ENCODE results near the gene NSUN4.
"Not testable (repeated sequence)": the region's sequence is repeated elsewhere in the genome, so short reads cannot be mapped to it uniquely, and the experiment has no call there.

The NSUN4 gene

GRCh38 chr1:46343351-46343695 is 2.7 kb downstream of the NSUN4 start:
- H3K36me3 ChIP-seq (ENCODE audit: insufficient read depth, insufficient read length, low read length), result peaks cover 64% of the 10 kb centered on the region
- H3K4me1 ChIP-seq (ENCODE audit: insufficient read depth, insufficient read length), result peaks cover 18% of the 10 kb centered on the region
- TF ChIP-seq ZNF274 (IDR thresholded peaks at IDR 0.05; ENCODE audit: low read depth, low read length), result no peak
- H3K9ac ChIP-seq (ENCODE audit: insufficient read length, low read depth), result no peak overlapping the region
- no peaks in the 10 kb centered on the region for H3K27me3 ChIP-seq (ENCODE audit: insufficient read depth, insufficient read length)
- no peak for DNase-seq (ENCODE audit: low read depth, low spot score)
- H3K9me3 ChIP-seq (ENCODE audit: insufficient read depth, low read length), result no peaks in the 10 kb centered on the region
- H3K4me3 ChIP-seq (ENCODE audit: insufficient read length, low read depth), result no peak overlapping the region

GRCh38 chr1:46343705-46344104 is 3.1 kb downstream of the NSUN4 start:
- Histone ChIP-seq H3K4me1 (ENCODE audit: insufficient read depth, insufficient read length) (peaks cover 18% of the 10 kb centered on the region), H3K4me3 (ENCODE audit: insufficient read length, low read depth) (no peak overlapping the region), H3K36me3 (ENCODE audit: insufficient read depth, insufficient read length, low read length) (peaks cover 68% of the 10 kb centered on the region), H3K27me3 (ENCODE audit: insufficient read depth, insufficient read length) (no peaks in the 10 kb centered on the region), H3K9me3 (ENCODE audit: insufficient read depth, low read length) (no peaks in the 10 kb centered on the region), H3K9ac (ENCODE audit: insufficient read length, low read depth) (no peak overlapping the region)
- TF ChIP-seq YY1 (IDR thresholded peaks at IDR 0.05; ENCODE audit: insufficient read depth, insufficient read length) (no peak), ZNF274 (IDR thresholded peaks at IDR 0.05; ENCODE audit: low read depth, low read length) (no peak), SUZ12 (IDR thresholded peaks at IDR 0.05; ENCODE audit: extremely low read depth, insufficient read depth, insufficient read length) (no peak)
- no peak for DNase-seq (ENCODE audit: low read depth, low spot score)

- H3K9me3 ChIP-seq (ENCODE audit: insufficient read depth, low read length), result no peaks in the 10 kb centered on the region
- TF ChIP-seq SUZ12 (IDR thresholded peaks at IDR 0.05; ENCODE audit: extremely low read depth, insufficient read depth, insufficient read length), result no peak
- TF ChIP-seq YY1 (IDR thresholded peaks at IDR 0.05; ENCODE audit: insufficient read depth, insufficient read length), result no peak
- TF ChIP-seq ZNF274 (IDR thresholded peaks at IDR 0.05; ENCODE audit: low read depth, low read length), result no peak
- no peak overlapping the region for H3K9ac ChIP-seq (ENCODE audit: insufficient read length, low read depth)
- no peak overlapping the region for H3K4me3 ChIP-seq (ENCODE audit: insufficient read length, low read depth)
- peaks cover 74% of the 10 kb centered on the region for H3K36me3 ChIP-seq (ENCODE audit: insufficient read depth, insufficient read length, low read length)
- peaks cover 18% of the 10 kb centered on the region for H3K4me1 ChIP-seq (ENCODE audit: insufficient read depth, insufficient read length)
- DNase-seq (ENCODE audit: low read depth, low spot score), result no peak
- no peaks in the 10 kb centered on the region for H3K27me3 ChIP-seq (ENCODE audit: insufficient read depth, insufficient read length)
Measured at GRCh38 chr1:46344481-46344880, 3.9 kb downstream of the NSUN4 start.

- Histone ChIP-seq H3K36me3 (ENCODE audit: insufficient read depth, insufficient read length, low read length) (peaks cover 82% of the 10 kb centered on the region), H3K9ac (ENCODE audit: insufficient read length, low read depth) (no peak overlapping the region), H3K27me3 (ENCODE audit: insufficient read depth, insufficient read length) (no peaks in the 10 kb centered on the region), H3K4me3 (ENCODE audit: insufficient read length, low read depth) (no peak overlapping the region), H3K9me3 (ENCODE audit: insufficient read depth, low read length) (no peaks in the 10 kb centered on the region), H3K4me1 (ENCODE audit: insufficient read depth, insufficient read length) (peaks cover 18% of the 10 kb centered on the region)
- TF ChIP-seq ZNF274 (IDR thresholded peaks at IDR 0.05; ENCODE audit: low read depth, low read length) (no peak), YY1 (IDR thresholded peaks at IDR 0.05; ENCODE audit: insufficient read depth, insufficient read length) (no peak), SUZ12 (IDR thresholded peaks at IDR 0.05; ENCODE audit: extremely low read depth, insufficient read depth, insufficient read length) (no peak)
- DNase-seq (ENCODE audit: low read depth, low spot score), result no peak
Measured at GRCh38 chr1:46345281-46345680, 4.7 kb downstream of the NSUN4 start.

GRCh38 chr1:46352363-46352762 is 11.8 kb downstream of the NSUN4 start:
- no peak for DNase-seq (ENCODE audit: low read depth, low spot score)

GRCh38 chr1:46355920-46356319 is 15.3 kb downstream of the NSUN4 start:
- H3K9ac ChIP-seq (ENCODE audit: insufficient read length, low read depth); DNase-seq (ENCODE audit: low read depth, low spot score); H3K27me3 ChIP-seq (ENCODE audit: insufficient read depth, insufficient read length); H3K4me3 ChIP-seq (ENCODE audit: insufficient read length, low read depth); H3K4me1 ChIP-seq (ENCODE audit: insufficient read depth, insufficient read length); H3K9me3 ChIP-seq (ENCODE audit: insufficient read depth, low read length): not testable (repeated sequence)
- peaks cover 78% of the 10 kb centered on the region for H3K36me3 ChIP-seq (ENCODE audit: insufficient read depth, insufficient read length, low read length)

More at GRCh38 chr1:46352363-46352762, 11.8 kb downstream of the NSUN4 start:
- TF ChIP-seq YY1 (IDR thresholded peaks at IDR 0.05; ENCODE audit: insufficient read depth, insufficient read length) (no peak), SUZ12 (IDR thresholded peaks at IDR 0.05; ENCODE audit: extremely low read depth, insufficient read depth, insufficient read length) (no peak), ZNF274 (IDR thresholded peaks at IDR 0.05; ENCODE audit: low read depth, low read length) (no peak)
- Histone ChIP-seq H3K27me3 (ENCODE audit: insufficient read depth, insufficient read length) (no peaks in the 10 kb centered on the region), H3K9me3 (ENCODE audit: insufficient read depth, low read length) (no peaks in the 10 kb centered on the region), H3K9ac (ENCODE audit: insufficient read length, low read depth) (no peak overlapping the region), H3K36me3 (ENCODE audit: insufficient read depth, insufficient read length, low read length) (peaks cover 92% of the 10 kb centered on the region), H3K4me1 (ENCODE audit: insufficient read depth, insufficient read length) (no peaks in the 10 kb centered on the region), H3K4me3 (ENCODE audit: insufficient read length, low read depth) (no peak overlapping the region)

- peaks cover 73% of the 10 kb centered on the region for H3K36me3 ChIP-seq (ENCODE audit: insufficient read depth, insufficient read length, low read length)
- no peak for DNase-seq (ENCODE audit: low read depth, low spot score)
- H3K4me3 ChIP-seq (ENCODE audit: insufficient read length, low read depth), result no peak overlapping the region
Measured at GRCh38 chr1:46362158-46362557, 21.6 kb downstream of the NSUN4 start.

GRCh38 chr1:46363121-46363520 is 22.5 kb downstream of the NSUN4 start:
- no peak for DNase-seq (ENCODE audit: low read depth, low spot score)
- H3K4me3 ChIP-seq (ENCODE audit: insufficient read length, low read depth), result no peak overlapping the region
- H3K9ac ChIP-seq (ENCODE audit: insufficient read length, low read depth), result no peak overlapping the region
- H3K27me3 ChIP-seq (ENCODE audit: insufficient read depth, insufficient read length), result no peaks in the 10 kb centered on the region
- H3K36me3 ChIP-seq (ENCODE audit: insufficient read depth, insufficient read length, low read length), result peaks cover 70% of the 10 kb centered on the region
- H3K9me3 ChIP-seq (ENCODE audit: insufficient read depth, low read length), result no peaks in the 10 kb centered on the region
- TF ChIP-seq YY1 (IDR thresholded peaks at IDR 0.05; ENCODE audit: insufficient read depth, insufficient read length), result no peak
- no peak for TF ChIP-seq ZNF274 (IDR thresholded peaks at IDR 0.05; ENCODE audit: low read depth, low read length)
- no peak for TF ChIP-seq SUZ12 (IDR thresholded peaks at IDR 0.05; ENCODE audit: extremely low read depth, insufficient read depth, insufficient read length)
- peaks cover 4% of the 10 kb centered on the region for H3K4me1 ChIP-seq (ENCODE audit: insufficient read depth, insufficient read length)

More at GRCh38 chr1:46362158-46362557, 21.6 kb downstream of the NSUN4 start:
- TF ChIP-seq YY1 (IDR thresholded peaks at IDR 0.05; ENCODE audit: insufficient read depth, insufficient read length) (no peak), ZNF274 (IDR thresholded peaks at IDR 0.05; ENCODE audit: low read depth, low read length) (no peak), SUZ12 (IDR thresholded peaks at IDR 0.05; ENCODE audit: extremely low read depth, insufficient read depth, insufficient read length) (no peak)
- Histone ChIP-seq H3K27me3 (ENCODE audit: insufficient read depth, insufficient read length) (no peaks in the 10 kb centered on the region), H3K9ac (ENCODE audit: insufficient read length, low read depth) (no peak overlapping the region), H3K4me1 (ENCODE audit: insufficient read depth, insufficient read length) (peaks cover 4% of the 10 kb centered on the region), H3K9me3 (ENCODE audit: insufficient read depth, low read length) (no peaks in the 10 kb centered on the region)
